ENCODE measurements around the gene RAPGEF5. TPM values are rescaled to one million over a fixed set of nuclear protein-coding genes. Genes with fewer than 3 reads are reported as not detected.

The RAPGEF5 gene
- total RNA-seq, 3 donors from 2014 or later: 0.21 to 1.3 (median 0.56) TPM

- Mint-ChIP-seq H3K4me1 (ENCODE audit: low read depth) (no peaks in the 10 kb centered on the region), H3K36me3 (ENCODE audit: insufficient read depth) (no peaks in the 10 kb centered on the region), H3K27me3 (ENCODE audit: low read depth) (peaks cover 6% of the 10 kb centered on the region), H3K4me3 (no peak overlapping the region), H3K9me3 (no peaks in the 10 kb centered on the region)
- ATAC-seq (no peak), DNase-seq (no peak)
Measured at GRCh38 chr7:22234227-22234626, 122.7 kb downstream of the RAPGEF5 start.

GRCh38 chr7:22231806-22232205 is 125.1 kb downstream of the RAPGEF5 start:
- H3K4me3 Mint-ChIP-seq: no peak overlapping the region
- no peaks in the 10 kb centered on the region for H3K4me1 Mint-ChIP-seq (ENCODE audit: low read depth)
- no peaks in the 10 kb centered on the region for H3K36me3 Mint-ChIP-seq (ENCODE audit: insufficient read depth)
- no peaks in the 10 kb centered on the region for H3K9me3 Mint-ChIP-seq
- DNase-seq (no peak), ATAC-seq (no peak)
- H3K27me3 Mint-ChIP-seq (ENCODE audit: low read depth): peaks cover 6% of the 10 kb centered on the region

DNA sequence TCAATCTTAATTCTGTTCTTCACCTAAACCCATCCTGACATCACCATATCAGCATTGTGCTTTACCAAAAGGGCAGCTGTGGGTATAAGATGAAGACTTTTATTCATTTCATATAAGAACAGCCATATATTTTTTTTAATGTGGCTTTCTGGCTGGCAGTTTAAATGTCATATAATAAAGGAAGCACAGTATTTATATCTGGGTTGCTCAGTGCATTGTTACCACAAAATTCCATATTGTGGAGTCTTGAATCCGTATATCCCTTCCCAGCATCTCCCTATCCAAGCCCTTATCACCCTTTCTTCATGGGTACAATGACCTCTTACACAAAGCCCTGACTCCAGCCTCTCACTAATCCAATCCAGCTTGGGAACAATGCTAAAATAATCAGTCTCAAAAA is 125.8 kb downstream of the RAPGEF5 start:
- Mint-ChIP-seq H3K4me3 (no peak overlapping the region), H3K27me3 (ENCODE audit: low read depth) (peaks cover 4% of the 10 kb centered on the region), H3K9me3 (no peaks in the 10 kb centered on the region), H3K4me1 (ENCODE audit: low read depth) (no peaks in the 10 kb centered on the region), H3K36me3 (ENCODE audit: insufficient read depth) (no peaks in the 10 kb centered on the region)
- ATAC-seq: no peak
- DNase-seq: no peak

- no peak overlapping the region for H3K4me3 Mint-ChIP-seq
Measured at GRCh38 chr7:22230238-22230637, 126.7 kb downstream of the RAPGEF5 start.

GRCh38 chr7:22229148-22229547 is 127.8 kb downstream of the RAPGEF5 start:
- no peaks in the 10 kb centered on the region for H3K9me3 Mint-ChIP-seq
- DNase-seq (no peak), ATAC-seq (no peak)
- H3K27me3 Mint-ChIP-seq (ENCODE audit: low read depth): peaks cover 4% of the 10 kb centered on the region
- no peak overlapping the region for H3K4me3 Mint-ChIP-seq
- no peaks in the 10 kb centered on the region for H3K4me1 Mint-ChIP-seq (ENCODE audit: low read depth)
- H3K36me3 Mint-ChIP-seq (ENCODE audit: insufficient read depth): no peaks in the 10 kb centered on the region

More at GRCh38 chr7:22230238-22230637, 126.7 kb downstream of the RAPGEF5 start:
- no peaks in the 10 kb centered on the region for H3K9me3 Mint-ChIP-seq
- H3K36me3 Mint-ChIP-seq (ENCODE audit: insufficient read depth): no peaks in the 10 kb centered on the region
- H3K27me3 Mint-ChIP-seq (ENCODE audit: low read depth): peaks cover 4% of the 10 kb centered on the region
- no peak for ATAC-seq
- no peak for DNase-seq
- no peaks in the 10 kb centered on the region for H3K4me1 Mint-ChIP-seq (ENCODE audit: low read depth)

- H3K4me1 Mint-ChIP-seq (ENCODE audit: low read depth): no peaks in the 10 kb centered on the region
Measured at GRCh38 chr7:22223807-22224206, 133.1 kb downstream of the RAPGEF5 start.

GRCh38 chr7:22220941-22221340 is 136.0 kb downstream of the RAPGEF5 start:
- no peaks in the 10 kb centered on the region for H3K36me3 Mint-ChIP-seq (ENCODE audit: insufficient read depth)
- H3K27me3 Mint-ChIP-seq (ENCODE audit: low read depth): no peaks in the 10 kb centered on the region
- DNase-seq: no peak
- no peaks in the 10 kb centered on the region for H3K4me1 Mint-ChIP-seq (ENCODE audit: low read depth)
- ATAC-seq: no peak
- H3K9me3 Mint-ChIP-seq: no peaks in the 10 kb centered on the region
- no peak overlapping the region for H3K4me3 Mint-ChIP-seq

More at GRCh38 chr7:22223807-22224206, 133.1 kb downstream of the RAPGEF5 start:
- no peaks in the 10 kb centered on the region for H3K9me3 Mint-ChIP-seq
- DNase-seq (no peak), ATAC-seq (no peak)
- H3K27me3 Mint-ChIP-seq (ENCODE audit: low read depth): no peaks in the 10 kb centered on the region
- no peaks in the 10 kb centered on the region for H3K36me3 Mint-ChIP-seq (ENCODE audit: insufficient read depth)
- H3K4me3 Mint-ChIP-seq: no peak overlapping the region

DNA sequence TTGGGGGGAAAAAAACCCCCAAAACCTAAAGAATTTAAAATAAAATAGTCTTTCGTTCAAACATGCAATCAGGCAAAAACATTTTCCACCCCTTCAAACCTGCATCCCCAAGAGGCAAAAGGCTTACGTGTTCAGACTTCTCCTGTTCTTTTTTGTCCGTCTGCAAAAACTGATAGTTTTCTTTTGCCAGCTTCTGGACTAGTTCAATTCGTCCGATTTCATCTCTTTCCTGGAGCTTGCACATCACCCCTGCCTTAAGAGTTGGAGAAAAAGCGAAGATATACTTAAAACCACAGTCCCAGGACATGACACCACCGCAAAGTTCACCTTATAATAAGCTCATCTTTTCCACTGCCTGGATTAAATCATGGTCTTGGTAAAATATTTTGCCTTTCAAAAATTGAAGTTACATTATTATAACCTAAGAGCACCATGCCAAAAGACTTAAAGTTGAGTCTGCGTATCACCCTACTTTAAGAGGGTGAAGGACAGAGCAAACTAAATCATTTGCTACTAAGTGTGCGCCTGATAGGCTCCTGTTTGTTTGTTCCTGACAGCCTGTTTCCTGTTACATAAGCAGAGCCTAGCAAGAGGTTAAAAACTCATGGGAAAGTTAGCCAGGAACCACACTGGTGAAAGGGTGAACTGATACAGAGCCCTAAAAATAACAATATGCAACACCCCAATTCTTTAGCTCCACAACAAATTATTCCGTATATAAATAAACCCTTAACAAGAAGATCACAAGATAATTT is 137.0 kb downstream of the RAPGEF5 start:
- H3K4me3 Mint-ChIP-seq: no peak overlapping the region
- ATAC-seq (no peak), DNase-seq (no peak)
- no peaks in the 10 kb centered on the region for H3K9me3 Mint-ChIP-seq
- H3K36me3 Mint-ChIP-seq (ENCODE audit: insufficient read depth): no peaks in the 10 kb centered on the region
- no peaks in the 10 kb centered on the region for H3K4me1 Mint-ChIP-seq (ENCODE audit: low read depth)
- no peaks in the 10 kb centered on the region for H3K27me3 Mint-ChIP-seq (ENCODE audit: low read depth)

DNA sequence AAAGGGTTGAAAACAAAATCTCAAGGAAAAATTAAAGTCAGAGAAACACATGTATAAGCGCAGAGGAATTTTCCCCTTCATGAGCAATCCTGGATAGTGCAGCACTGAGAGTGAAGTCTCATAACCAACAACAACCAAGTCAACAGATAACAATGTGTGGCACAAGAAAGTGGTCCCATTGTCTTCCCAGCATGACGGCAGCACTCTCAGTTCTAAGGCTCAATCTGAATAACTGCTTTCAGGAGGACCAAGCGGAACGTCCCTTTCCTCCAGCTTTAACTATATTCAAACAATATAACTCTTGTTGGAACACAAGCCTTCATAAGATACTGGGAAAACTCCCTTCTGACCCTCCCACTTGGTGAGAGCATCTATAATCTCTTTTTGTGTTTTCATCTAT is 137.9 kb downstream of the RAPGEF5 start:
- no peaks in the 10 kb centered on the region for H3K4me1 Mint-ChIP-seq (ENCODE audit: low read depth)
- no peak overlapping the region for H3K4me3 Mint-ChIP-seq
- no peaks in the 10 kb centered on the region for H3K36me3 Mint-ChIP-seq (ENCODE audit: insufficient read depth)
- no peaks in the 10 kb centered on the region for H3K9me3 Mint-ChIP-seq
- ATAC-seq (no peak), DNase-seq (no peak)
- H3K27me3 Mint-ChIP-seq (ENCODE audit: low read depth): no peaks in the 10 kb centered on the region

GRCh38 chr7:22216832-22217475 is 140.0 kb downstream of the RAPGEF5 start:
- no peaks in the 10 kb centered on the region for H3K36me3 Mint-ChIP-seq (ENCODE audit: insufficient read depth)
- H3K9me3 Mint-ChIP-seq: no peaks in the 10 kb centered on the region
- H3K4me3 Mint-ChIP-seq: no peak overlapping the region
- ATAC-seq (no peak), DNase-seq (no peak)
- H3K4me1 Mint-ChIP-seq (ENCODE audit: low read depth): no peaks in the 10 kb centered on the region
- peaks cover 6% of the 10 kb centered on the region for H3K27me3 Mint-ChIP-seq (ENCODE audit: low read depth)

GRCh38 chr7:22216309-22216708 is 140.6 kb downstream of the RAPGEF5 start:
- Mint-ChIP-seq H3K9me3 (no peaks in the 10 kb centered on the region), H3K27me3 (ENCODE audit: low read depth) (peaks cover 6% of the 10 kb centered on the region), H3K4me3 (no peak overlapping the region), H3K4me1 (ENCODE audit: low read depth) (no peaks in the 10 kb centered on the region), H3K36me3 (ENCODE audit: insufficient read depth) (no peaks in the 10 kb centered on the region)
- DNase-seq: no peak
- ATAC-seq: no peak

DNA sequence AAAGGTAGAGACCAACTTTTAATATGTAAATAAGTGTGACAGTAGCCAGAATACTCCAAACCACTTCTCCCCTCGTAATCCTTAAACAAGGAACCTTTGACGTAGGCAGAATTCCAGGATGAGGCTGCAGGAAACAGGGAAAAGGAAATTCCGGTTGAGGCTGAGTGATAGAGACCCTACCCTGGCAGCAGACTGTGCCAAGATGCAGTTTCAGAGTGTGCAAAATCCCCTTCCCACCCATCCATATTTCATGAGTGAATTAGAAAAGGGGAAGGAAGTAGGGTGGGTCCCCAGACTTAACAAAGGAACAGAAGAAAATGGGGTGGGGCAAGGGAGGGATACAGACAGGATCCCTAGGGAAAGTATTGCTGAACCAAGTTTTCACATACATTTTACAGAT is 143.0 kb downstream of the RAPGEF5 start:
- H3K27me3 Mint-ChIP-seq (ENCODE audit: low read depth): peaks cover 6% of the 10 kb centered on the region
- H3K4me3 Mint-ChIP-seq: no peak overlapping the region
- no peaks in the 10 kb centered on the region for H3K36me3 Mint-ChIP-seq (ENCODE audit: insufficient read depth)
- H3K4me1 Mint-ChIP-seq (ENCODE audit: low read depth): no peaks in the 10 kb centered on the region
- H3K9me3 Mint-ChIP-seq: no peaks in the 10 kb centered on the region
- ATAC-seq (no peak), DNase-seq (no peak)

GRCh38 chr7:22213081-22213480 is 143.9 kb downstream of the RAPGEF5 start:
- DNase-seq (no peak), ATAC-seq (no peak)
- H3K4me3 Mint-ChIP-seq: no peak overlapping the region

GRCh38 chr7:22210967-22211366 is 146.0 kb downstream of the RAPGEF5 start:
- no peak for ATAC-seq

More at GRCh38 chr7:22213081-22213480, 143.9 kb downstream of the RAPGEF5 start:
- Mint-ChIP-seq H3K4me1 (ENCODE audit: low read depth) (no peaks in the 10 kb centered on the region), H3K9me3 (no peaks in the 10 kb centered on the region), H3K36me3 (ENCODE audit: insufficient read depth) (no peaks in the 10 kb centered on the region), H3K27me3 (ENCODE audit: low read depth) (peaks cover 6% of the 10 kb centered on the region)

GRCh38 chr7:22210355-22210754 is 146.6 kb downstream of the RAPGEF5 start:
- Mint-ChIP-seq H3K4me1 (ENCODE audit: low read depth) (no peaks in the 10 kb centered on the region), H3K36me3 (ENCODE audit: insufficient read depth) (no peaks in the 10 kb centered on the region), H3K9me3 (no peaks in the 10 kb centered on the region), H3K27me3 (ENCODE audit: low read depth) (peaks cover 6% of the 10 kb centered on the region), H3K4me3 (no peak overlapping the region)
- DNase-seq (no peak), ATAC-seq (no peak)

More at GRCh38 chr7:22210967-22211366, 146.0 kb downstream of the RAPGEF5 start:
- Mint-ChIP-seq H3K9me3 (no peaks in the 10 kb centered on the region), H3K27me3 (ENCODE audit: low read depth) (peaks cover 6% of the 10 kb centered on the region), H3K4me3 (no peak overlapping the region), H3K4me1 (ENCODE audit: low read depth) (no peaks in the 10 kb centered on the region), H3K36me3 (ENCODE audit: insufficient read depth) (no peaks in the 10 kb centered on the region)
- DNase-seq: no peak
